Vagina (tissue), 2 donors: Measurements from ENCODE around the gene B3GNT7.

ENCODE experiments used
- POLR2A ChIP-seq, 2 donors: fragments of 450-650 bp; IDR thresholded peaks; one replicate each; pipeline ENCODE4 v1.6.1; 2017; ENCODE audit warnings: antibody characterized with exemption in 2 of 2, mild to moderate bottlenecking in 2 of 2, moderate library complexity in 2 of 2
- TF ChIP-seq, protein P1 (sequence below), 3 experiments: fragments of 450-650 bp in 2 of 3; fragments of 200-600 bp in 1 of 3; sonication (generic) in 1 of 3; IDR thresholded peaks; one replicate each; pipeline ENCODE4 v1.5.1; 2017 to 2019; ENCODE audit warnings: antibody characterized with exemption in 3 of 3, mild to moderate bottlenecking in 2 of 3, moderate library complexity in 2 of 3

GRCh38 chr2:231360401-231360800, 35.1 kb upstream of the B3GNT7 start:
- TF ChIP-seq, protein P1, sequence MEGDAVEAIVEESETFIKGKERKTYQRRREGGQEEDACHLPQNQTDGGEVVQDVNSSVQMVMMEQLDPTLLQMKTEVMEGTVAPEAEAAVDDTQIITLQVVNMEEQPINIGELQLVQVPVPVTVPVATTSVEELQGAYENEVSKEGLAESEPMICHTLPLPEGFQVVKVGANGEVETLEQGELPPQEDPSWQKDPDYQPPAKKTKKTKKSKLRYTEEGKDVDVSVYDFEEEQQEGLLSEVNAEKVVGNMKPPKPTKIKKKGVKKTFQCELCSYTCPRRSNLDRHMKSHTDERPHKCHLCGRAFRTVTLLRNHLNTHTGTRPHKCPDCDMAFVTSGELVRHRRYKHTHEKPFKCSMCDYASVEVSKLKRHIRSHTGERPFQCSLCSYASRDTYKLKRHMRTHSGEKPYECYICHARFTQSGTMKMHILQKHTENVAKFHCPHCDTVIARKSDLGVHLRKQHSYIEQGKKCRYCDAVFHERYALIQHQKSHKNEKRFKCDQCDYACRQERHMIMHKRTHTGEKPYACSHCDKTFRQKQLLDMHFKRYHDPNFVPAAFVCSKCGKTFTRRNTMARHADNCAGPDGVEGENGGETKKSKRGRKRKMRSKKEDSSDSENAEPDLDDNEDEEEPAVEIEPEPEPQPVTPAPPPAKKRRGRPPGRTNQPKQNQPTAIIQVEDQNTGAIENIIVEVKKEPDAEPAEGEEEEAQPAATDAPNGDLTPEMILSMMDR (IDR thresholded peaks at IDR 0.05): no peak
- TF ChIP-seq POLR2A (IDR thresholded peaks at IDR 0.05): no peak
